ENCODE measurements around the gene SOX12. TPM values are rescaled to one million over a fixed set of nuclear protein-coding genes. Genes with fewer than 3 reads are reported as not detected.
A peak's percentile ranks its signal among the peaks of the same experiment; 100 is the strongest.

The SOX12 gene
- total and polyA plus RNA-seq, 2 donors (not counting 1 experiment from before 2014, with no cell fraction given) = 5.3 to 13.6 TPM

DNA sequence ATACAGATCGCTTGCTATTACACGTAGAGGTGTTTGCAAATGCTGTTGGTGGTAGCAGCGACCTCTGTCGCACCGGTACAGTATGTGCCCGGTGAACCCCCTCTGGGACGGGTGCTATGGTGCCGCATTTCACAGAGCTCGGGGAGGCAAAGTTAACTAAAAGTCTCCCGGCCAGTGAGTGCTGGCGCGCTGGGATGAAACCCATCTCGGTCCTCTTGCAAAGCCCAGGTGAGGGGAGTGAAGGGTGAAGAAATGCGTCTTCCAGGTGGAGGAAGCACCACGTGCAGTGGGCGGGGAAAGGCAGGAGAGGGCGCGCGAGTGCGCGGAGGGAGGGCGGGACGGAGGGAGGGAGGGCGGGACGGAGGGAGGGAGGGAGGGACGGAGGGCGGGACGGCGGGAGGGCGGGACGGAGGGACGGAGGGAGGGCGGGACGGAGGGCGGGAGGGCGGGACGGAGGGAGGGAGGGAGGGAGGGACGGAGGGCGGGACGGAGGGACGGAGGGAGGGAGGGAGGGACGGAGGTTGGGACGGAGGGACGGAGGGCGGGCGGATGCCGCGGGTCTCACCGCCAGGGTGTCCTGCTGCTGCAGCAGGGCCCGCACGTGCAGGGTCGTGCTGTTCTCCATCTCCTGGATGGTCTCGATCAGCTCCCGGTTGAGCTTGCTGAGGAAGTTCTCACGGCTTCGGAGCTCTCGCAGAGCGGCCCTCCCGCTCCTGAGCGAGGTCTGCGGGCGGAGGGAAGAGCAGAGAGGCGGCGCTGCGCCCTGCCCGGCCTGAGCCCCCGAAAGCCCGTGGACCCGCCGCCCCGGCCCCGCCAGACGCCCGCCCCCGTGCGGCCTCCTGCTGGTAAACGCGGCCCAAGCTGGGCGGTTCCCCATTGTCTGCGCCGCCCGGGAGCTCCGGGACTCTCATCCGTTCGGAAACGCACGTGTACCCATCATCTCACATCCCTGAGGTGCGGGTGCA, 46.5 kb upstream of the SOX12 start:
- Histone ChIP-seq H3K4me1 (ENCODE audit: control insufficient read depth in 2 of 2, insufficient read depth in 2 of 2, low read length in 2 of 2) (no peaks in the 10 kb centered on the region), H3K4me3 (ENCODE audit: control extremely low read depth in 1 of 5, extremely low read depth in 1 of 5, insufficient read depth in 1 of 5, low read depth in 2 of 5, low read length in 4 of 5) (no peak overlapping the region), H3K9ac (ENCODE audit: low read length) (no peak overlapping the region), H3K27me3 (replicated peaks in 1 of 4; ENCODE audit: control extremely low read depth in 1 of 4, control insufficient read depth in 3 of 4, insufficient read depth in 4 of 4, low read length in 3 of 4) (no peaks in the 10 kb centered on the region), H3K4me2 (replicated peaks; ENCODE audit: low read depth, low read length, poor library complexity, severe bottlenecking) (peak overlapping the region; percentile 12), H3K79me2 (ENCODE audit: control insufficient read depth, insufficient read depth, low read length) (no peaks in the 10 kb centered on the region), H3K27ac (ENCODE audit: low read length in 2 of 2) (no peak overlapping the region), H3K9me3 (ENCODE audit: control extremely low read depth in 1 of 3, control insufficient read depth in 2 of 3, insufficient read depth in 1 of 3, low read length in 2 of 3) (no peaks in the 10 kb centered on the region), H3K36me3 (replicated peaks in 1 of 2; ENCODE audit: control extremely low read depth in 1 of 2, control insufficient read depth in 1 of 2, extremely low read depth in 1 of 2, insufficient read depth in 2 of 2, low read length in 1 of 2) (peaks cover 0 to 13% of the 10 kb centered on the region in 2 experiments), H2AFZ (ENCODE audit: insufficient read depth, low read depth, low read length, poor library complexity, severe bottlenecking) (no peak overlapping the region), H4K20me1 (ENCODE audit: control insufficient read depth, insufficient read depth, low read length, poor library complexity, severe bottlenecking) (no peaks in the 10 kb centered on the region)
- H3K27ac Mint-ChIP-seq = no peak overlapping the region
- DNase-seq (no peak), ATAC-seq (ENCODE audit: low read depth) (no peak)
- 98% methylated on average over 52 of the region's 88 CpGs for WGBS (ENCODE audit: insufficient coverage)
- H3K9me3 Mint-ChIP-seq (ENCODE audit: insufficient read depth) = no peaks in the 10 kb centered on the region
- intact Hi-C loops (cut with micrococcal nuclease) = no loop called here
- ChIA-PET POLR2A (no interaction called here), CTCF (interaction anchor here (0.8 to 1.2 kb wide), 3 partner anchors 9 to 13 kb away, joined by 3 to 5 read pairs (median 4); no protein-coding TSS in a partner anchor)
- TF ChIP-seq, protein P1, sequence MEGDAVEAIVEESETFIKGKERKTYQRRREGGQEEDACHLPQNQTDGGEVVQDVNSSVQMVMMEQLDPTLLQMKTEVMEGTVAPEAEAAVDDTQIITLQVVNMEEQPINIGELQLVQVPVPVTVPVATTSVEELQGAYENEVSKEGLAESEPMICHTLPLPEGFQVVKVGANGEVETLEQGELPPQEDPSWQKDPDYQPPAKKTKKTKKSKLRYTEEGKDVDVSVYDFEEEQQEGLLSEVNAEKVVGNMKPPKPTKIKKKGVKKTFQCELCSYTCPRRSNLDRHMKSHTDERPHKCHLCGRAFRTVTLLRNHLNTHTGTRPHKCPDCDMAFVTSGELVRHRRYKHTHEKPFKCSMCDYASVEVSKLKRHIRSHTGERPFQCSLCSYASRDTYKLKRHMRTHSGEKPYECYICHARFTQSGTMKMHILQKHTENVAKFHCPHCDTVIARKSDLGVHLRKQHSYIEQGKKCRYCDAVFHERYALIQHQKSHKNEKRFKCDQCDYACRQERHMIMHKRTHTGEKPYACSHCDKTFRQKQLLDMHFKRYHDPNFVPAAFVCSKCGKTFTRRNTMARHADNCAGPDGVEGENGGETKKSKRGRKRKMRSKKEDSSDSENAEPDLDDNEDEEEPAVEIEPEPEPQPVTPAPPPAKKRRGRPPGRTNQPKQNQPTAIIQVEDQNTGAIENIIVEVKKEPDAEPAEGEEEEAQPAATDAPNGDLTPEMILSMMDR (IDR thresholded peaks at IDR 0.05) = no peak
- no peak for TF ChIP-seq EZH2 (IDR thresholded peaks at IDR 0.05; ENCODE audit: borderline replicate concordance, insufficient read depth, low read depth, low read length, poor library complexity, severe bottlenecking)
- H3K4me3 Mint-ChIP-seq = no peak overlapping the region
- H3K27me3 Mint-ChIP-seq = no peaks in the 10 kb centered on the region
- H3K4me1 Mint-ChIP-seq = peaks cover 4% of the 10 kb centered on the region

DNA sequence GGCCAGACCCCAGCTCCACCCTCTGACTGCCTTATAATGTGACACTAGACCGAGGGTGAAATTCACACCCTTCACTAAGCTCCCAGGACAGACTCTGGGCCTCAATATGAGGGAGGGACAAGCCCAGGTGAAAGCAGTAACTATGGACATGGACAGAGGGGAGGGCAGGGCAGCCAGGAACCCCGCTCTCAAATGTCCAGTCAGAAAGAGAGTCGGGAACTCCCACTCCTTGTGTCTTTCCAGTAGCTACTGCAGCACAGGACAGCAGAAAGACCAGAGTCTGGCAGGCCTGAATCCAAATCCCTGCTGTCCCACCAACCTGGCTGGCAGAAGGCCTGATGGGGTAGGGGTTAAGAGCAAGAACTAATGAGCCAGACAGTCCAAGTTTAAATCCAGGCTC, 41.2 kb upstream of the SOX12 start:
- peaks cover 2% of the 10 kb centered on the region for H3K4me1 Mint-ChIP-seq
- H3K4me1 ChIP-seq (ENCODE audit: control insufficient read depth in 2 of 2, insufficient read depth in 2 of 2, low read length in 2 of 2) = no peaks in the 10 kb centered on the region
- no peaks in the 10 kb centered on the region for H3K9me3 Mint-ChIP-seq (ENCODE audit: insufficient read depth)
- ATAC-seq (ENCODE audit: low read depth) = no peak
- peaks cover 0 to 2% of the 10 kb centered on the region in 2 experiments for H3K36me3 ChIP-seq (replicated peaks in 1 of 2; ENCODE audit: control extremely low read depth in 1 of 2, control insufficient read depth in 1 of 2, extremely low read depth in 1 of 2, insufficient read depth in 2 of 2, low read length in 1 of 2)
- H3K27ac Mint-ChIP-seq = no peak overlapping the region
- no peak overlapping the region for H3K9ac ChIP-seq (ENCODE audit: low read length)
- 20% methylated on average over 1 of the region's 3 CpGs for WGBS (ENCODE audit: insufficient coverage)
- intact Hi-C loops (cut with micrococcal nuclease) = no loop called here
- ChIA-PET CTCF (no interaction called here), POLR2A (interaction anchor here (0.5 kb wide), 1 partner anchor 180 kb away, joined by 3 read pairs; no protein-coding TSS in a partner anchor)
- H3K27me3 Mint-ChIP-seq = no peaks in the 10 kb centered on the region
- no peaks in the 10 kb centered on the region for H3K9me3 ChIP-seq (ENCODE audit: control extremely low read depth in 1 of 3, control insufficient read depth in 2 of 3, insufficient read depth in 1 of 3, low read length in 2 of 3)
- no peak overlapping the region for H3K27ac ChIP-seq (ENCODE audit: low read length in 2 of 2)
- H2AFZ ChIP-seq (ENCODE audit: insufficient read depth, low read depth, low read length, poor library complexity, severe bottlenecking) = no peak overlapping the region
- no peak for DNase-seq
- no peaks in the 10 kb centered on the region for H3K79me2 ChIP-seq (ENCODE audit: control insufficient read depth, insufficient read depth, low read length)
- no peak overlapping the region for H3K4me3 ChIP-seq (ENCODE audit: control extremely low read depth in 1 of 5, extremely low read depth in 1 of 5, insufficient read depth in 1 of 5, low read depth in 2 of 5, low read length in 4 of 5)
- no peak overlapping the region for H3K4me3 Mint-ChIP-seq
- no peaks in the 10 kb centered on the region for H3K27me3 ChIP-seq (replicated peaks in 1 of 4; ENCODE audit: control extremely low read depth in 1 of 4, control insufficient read depth in 3 of 4, insufficient read depth in 4 of 4, low read length in 3 of 4)
- H3K4me2 ChIP-seq (replicated peaks; ENCODE audit: low read depth, low read length, poor library complexity, severe bottlenecking) = no peak overlapping the region
- TF ChIP-seq, protein P1 (IDR thresholded peaks at IDR 0.05) = no peak
- no peak for TF ChIP-seq EZH2 (IDR thresholded peaks at IDR 0.05; ENCODE audit: borderline replicate concordance, insufficient read depth, low read depth, low read length, poor library complexity, severe bottlenecking)
- no peaks in the 10 kb centered on the region for H4K20me1 ChIP-seq (ENCODE audit: control insufficient read depth, insufficient read depth, low read length, poor library complexity, severe bottlenecking)

Data from B cell (primary cell).